HPDE6-E6E7 (cell line): ENCODE measurements around the gene SMIM28.
"Not testable (repeated sequence)": the region's sequence is repeated elsewhere in the genome, so short reads cannot be mapped to it uniquely, and the experiment has no call there.

Experiments used
- DNase-seq: peaks from one replicate; pipeline ENCODE4 v3.0.0; 2011; ENCODE audit warnings: missing footprints; ENCODE audit errors: extremely low spot score

Gene SMIM28

DNA sequence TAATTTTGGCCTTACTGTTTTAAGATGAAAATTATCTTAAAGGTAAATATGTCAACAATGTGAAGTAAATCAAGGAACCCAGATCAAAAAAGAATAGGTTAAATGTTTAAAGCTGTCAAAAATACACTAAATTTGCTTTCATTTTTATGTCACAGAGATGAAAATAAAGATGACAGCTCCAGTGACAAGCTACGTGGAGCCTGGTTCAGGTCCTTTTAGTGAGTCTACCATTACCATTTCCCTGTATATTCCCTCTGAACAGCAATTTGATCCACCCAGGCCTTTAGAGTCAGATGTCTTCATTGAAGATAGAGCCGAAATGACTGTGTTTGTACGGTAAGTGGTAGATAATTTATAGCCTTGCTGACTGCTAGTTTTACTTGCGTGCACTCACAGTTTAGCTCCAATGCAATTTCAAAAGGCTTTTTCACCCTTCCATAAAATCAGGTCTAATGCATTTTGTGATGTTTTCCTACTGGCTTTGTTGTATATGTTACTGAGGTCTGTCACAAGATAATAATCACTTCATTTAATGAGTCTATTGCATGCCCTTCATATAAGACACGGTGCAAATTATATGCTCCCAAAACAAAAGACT lies 28.2 kb downstream of the SMIM28 start:
- no peak for DNase-seq

DNA sequence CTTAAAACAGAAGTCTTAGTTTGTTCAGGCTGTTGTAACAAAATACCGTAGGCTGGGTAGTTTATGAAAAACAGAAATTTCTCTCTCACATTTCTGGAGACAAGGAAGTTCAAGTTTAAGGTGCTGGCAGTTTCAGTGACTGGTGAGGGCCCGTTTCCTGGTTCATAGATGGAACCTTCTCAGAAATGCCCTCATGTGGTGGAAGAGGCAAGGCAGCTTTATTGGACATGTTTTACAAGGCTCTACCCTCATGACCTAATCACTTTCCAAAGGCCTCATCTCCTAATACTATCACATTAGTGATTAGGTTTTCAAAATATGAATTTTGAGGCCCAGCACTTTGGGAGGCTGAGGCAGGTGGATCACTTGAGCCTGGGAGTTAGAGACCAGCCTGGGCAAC lies 28.7 kb downstream of the SMIM28 start:
- no peak for DNase-seq

DNA sequence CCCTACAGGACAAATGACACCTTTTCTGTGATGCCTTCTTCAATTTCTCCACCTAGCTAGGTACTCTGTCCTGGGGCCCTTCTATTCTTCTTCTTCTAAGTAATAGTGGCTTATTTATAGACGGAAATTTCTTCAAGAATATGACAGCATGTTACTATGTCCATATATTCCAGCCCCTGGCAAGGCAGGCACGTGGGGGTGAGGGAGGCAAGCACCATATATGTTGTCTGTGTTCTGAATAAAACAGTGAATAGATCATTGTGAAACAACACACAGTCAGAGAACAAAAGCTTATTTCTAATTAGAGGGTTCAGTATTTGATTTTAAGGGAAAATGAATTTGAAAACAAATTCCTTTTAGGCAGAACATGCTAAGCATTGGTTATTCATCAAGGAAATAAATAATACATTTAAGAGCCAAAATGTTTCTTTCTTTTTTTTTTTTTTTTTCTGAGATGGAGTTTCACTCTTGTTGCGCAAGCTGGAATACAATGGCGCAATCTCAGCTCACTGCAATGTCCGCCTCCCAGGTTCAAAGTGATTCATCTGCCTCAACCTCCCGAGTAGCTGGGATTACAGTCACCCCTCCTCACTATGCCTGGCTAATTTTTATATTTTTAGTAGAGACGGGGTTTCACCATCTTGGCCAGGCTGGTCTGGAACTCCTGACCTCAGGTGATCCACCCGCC lies 32.5 kb downstream of the SMIM28 start:
- no peak for DNase-seq

DNA sequence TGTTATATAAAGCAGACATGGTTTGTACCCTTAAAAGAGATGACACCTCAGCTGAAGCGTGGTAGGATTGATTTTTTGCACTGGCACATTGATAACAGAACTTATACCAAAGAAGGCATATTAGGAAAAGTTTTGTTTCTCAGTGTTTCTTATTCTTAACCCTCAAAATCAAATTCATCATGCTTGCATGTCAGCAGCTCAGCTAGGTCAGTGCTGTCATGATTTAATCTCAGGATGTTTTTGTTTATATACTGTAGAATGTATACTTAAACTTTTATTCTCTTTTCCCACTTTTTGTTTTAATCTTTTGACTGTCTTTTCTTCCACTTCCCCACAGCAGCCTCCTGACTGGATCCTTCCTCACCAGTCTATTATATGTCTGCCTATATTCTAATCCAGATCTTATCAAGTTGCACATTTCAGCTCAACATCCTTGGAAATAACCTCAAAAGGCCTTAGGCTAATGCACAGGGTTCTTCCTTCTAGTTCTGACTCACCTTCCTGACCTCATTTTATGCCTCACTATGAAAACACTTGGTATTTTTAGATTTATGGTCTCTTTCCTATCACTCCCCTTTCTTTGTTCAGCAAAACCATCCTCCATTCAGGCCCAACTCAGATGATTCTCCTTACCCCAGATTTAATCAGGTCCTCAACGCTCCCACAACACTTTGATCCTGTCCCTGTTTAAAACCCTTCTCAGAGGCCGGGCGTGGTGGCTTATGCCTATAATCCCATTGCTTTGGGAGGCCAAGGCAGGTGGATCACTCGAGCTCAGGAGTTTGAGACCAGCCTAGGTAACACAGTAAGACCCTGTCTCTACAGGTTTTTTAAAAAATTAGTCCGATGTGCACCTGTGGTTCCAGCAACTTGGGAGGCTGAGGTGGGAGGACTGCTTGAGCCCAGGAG lies 33.5 kb downstream of the SMIM28 start:
- peak; percentile 67 for DNase-seq

DNA sequence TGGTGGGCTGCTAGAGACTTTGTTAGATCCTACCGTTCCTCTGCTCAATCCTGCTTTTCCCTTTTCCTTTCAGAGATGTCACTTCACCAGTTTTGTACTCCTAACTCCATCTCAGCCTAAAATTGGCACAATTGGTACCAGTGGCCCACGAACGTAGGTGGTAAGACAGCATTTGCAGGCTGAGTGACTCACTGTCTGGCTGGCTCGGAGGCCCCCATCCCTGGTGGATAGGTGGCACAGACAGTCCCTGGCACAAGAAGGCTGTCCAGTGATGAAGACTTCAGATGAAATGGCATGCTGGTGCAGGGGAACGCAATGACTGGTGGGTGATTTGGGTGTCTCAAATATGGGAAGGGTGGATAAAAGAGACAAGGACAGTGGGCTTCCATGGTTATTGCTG lies 37.4 kb downstream of the SMIM28 start:
- no peak for DNase-seq

DNA sequence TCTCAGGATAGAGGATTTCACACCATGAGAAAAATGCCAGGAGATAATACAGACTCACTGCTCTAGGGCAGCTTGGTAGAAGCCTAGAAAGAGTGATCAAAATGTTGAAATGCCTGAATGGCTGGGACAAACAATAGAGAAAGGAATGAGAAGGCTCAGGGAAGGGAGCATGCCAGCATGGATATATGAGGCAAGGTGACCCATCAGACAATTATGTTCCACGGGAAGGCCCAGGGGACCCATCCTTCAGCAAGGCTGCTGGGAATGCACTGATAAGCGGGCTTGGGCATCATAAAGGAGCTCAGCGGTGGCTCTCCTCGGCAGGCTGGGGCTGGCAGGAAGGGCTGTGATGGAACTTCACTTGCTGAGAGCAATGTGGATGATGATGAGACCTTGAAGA lies 38.5 kb downstream of the SMIM28 start:
- DNase-seq, result no peak

DNA sequence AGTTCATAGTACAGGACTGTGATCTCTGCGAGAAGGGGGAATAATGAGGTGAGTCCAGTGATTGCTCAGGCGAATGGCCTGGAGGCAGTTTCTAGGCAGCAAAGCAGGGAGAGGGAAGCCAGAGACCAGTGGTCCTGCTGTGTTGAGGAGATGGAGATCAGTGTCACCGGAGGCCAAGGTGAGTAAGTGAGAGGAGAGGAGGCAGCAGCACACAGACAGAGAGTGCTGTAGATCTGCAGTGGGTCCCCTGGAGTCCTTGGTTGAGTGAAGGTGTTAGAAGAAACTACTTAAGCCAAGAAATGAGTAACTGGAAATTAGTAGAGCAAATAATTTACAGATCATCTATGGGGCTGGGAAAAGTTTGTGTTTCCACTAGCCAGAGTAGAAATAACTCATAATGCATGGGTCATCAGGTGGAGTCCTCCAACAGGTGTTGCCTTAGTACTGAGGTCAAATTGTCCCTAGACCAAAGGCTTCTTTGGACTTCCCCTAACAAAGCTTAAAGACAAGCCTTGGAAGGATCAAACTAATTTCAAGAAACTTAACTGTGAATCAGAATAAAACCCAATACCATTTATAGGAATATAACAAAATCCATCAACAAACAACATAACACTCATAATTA lies 39.9 kb downstream of the SMIM28 start:
- DNase-seq, result no peak

DNA sequence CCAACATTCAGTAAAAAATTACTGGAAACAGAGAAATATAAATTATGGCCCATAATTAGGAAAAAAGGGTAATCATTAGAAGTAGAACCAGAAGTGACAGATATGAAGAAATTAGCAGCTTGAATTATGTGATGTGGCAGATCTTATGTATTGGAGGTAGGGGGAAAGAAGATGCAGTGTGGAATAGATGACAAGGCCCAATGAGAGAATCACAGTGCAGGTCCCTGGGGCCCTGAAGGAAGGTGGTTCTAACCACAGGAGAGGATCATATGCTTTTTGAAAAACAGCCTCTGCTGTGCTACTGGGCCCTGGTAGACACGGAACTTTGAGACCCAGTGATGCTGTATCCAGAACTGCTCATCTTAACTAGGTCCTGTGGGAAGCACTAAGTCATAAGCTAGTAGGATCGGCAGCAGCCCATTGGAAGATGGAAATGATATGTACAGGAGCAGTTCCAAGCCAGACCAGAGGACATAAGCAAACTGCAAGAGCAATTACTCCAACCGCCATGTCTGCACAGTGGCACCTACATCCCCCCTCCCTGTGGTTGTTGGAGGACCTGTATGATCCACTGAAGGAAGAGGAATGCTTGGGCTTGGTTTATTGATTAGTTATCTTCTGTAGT lies 40.5 kb downstream of the SMIM28 start:
- DNase-seq, result no peak

DNA sequence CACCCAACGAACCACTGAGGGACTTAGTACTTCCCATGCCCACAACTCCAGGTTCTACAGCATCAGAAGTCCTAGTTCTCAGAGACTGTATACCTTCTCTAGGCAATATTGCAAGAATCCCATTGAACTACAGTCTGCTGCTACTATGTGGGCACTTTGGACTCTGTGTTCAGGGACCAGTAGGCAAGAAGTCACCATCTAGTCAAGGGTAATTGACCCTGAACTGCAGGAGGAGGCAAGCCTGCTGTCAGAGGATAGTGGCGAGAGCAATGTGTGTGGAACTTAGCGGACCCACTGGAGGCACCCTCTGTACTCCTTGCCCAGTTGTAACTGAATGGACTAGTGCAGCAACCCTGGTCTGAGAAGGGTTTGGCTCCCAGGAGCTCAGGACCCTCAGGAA lies 42.1 kb downstream of the SMIM28 start:
- DNase-seq, result no peak

DNA sequence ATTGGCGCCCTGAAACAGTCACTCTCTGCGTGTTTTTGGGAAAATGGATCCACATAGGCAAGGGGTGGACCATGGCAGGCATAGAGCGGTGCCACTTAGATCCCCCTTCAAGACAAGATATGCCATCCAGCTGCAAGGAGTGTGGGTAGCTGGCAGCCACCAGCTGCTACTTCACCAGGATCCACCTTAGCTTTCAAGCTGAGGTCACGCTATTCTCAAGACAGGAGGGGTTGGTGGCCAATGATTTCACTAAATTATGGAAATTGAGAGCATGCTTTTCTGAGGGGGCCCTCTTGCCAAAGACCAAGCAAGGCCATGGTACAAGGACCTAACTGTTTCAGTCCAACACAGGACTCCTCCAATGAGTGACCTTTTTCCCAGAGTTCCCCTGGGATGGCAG lies 42.7 kb downstream of the SMIM28 start:
- DNase-seq, result no peak

DNA sequence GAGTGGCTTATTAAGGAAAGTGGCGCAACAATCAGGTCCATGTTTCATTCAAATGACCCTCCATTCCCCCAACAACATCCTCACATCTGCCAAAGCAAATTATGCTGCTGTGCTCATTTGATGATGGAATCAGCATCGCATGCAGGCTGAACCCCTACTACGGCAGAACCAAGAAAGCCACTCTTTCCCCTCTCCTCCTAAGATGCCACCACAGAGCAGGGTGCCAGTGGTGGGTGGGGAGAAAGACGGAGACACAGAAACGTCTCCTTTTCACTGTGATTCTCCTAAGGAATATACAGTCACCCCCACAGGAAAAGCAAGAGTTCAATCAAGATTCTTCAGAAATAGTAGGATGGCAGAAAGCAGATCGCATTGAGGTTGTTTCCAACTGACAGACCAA lies 43.4 kb downstream of the SMIM28 start:
- DNase-seq, result no peak

DNA sequence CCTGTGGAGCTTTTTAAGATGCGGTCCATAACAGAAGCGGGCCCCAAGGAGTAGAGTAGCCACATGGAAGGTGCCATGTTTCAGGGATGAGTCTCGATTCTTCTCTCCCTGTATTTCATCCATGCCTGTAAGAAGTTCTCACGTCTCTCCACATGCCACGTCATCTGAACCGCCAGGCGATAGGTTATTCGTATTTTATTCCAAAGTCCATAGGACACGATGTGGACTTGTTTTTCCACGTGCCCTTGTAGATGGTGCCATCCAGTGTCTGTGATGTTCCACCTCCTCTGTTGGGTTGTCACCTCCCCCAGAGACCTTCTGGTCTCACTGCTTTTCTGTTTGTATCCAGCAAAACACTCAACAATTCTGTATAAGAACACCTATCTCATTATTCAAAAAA lies 43.9 kb downstream of the SMIM28 start:
- no peak for DNase-seq

DNA sequence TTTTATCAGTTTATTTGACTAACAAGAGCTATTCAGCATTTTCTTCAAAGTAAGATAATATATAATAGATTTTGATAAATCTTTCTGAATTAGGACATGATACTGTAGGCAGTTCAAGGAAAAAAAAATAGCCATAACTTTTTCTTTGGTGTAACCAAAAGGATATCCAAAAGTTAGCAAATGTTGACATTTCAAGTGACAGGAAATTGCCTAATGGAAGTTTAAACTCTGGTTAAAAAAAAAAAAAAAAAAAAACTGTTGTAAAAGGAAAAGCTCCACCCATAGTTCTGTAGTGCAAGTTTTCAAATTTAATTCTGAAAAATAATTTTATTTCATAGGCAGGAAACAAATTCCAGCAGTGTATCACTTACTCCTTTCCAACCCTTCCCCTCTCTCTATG lies 45.2 kb downstream of the SMIM28 start:
- no peak for DNase-seq

DNA sequence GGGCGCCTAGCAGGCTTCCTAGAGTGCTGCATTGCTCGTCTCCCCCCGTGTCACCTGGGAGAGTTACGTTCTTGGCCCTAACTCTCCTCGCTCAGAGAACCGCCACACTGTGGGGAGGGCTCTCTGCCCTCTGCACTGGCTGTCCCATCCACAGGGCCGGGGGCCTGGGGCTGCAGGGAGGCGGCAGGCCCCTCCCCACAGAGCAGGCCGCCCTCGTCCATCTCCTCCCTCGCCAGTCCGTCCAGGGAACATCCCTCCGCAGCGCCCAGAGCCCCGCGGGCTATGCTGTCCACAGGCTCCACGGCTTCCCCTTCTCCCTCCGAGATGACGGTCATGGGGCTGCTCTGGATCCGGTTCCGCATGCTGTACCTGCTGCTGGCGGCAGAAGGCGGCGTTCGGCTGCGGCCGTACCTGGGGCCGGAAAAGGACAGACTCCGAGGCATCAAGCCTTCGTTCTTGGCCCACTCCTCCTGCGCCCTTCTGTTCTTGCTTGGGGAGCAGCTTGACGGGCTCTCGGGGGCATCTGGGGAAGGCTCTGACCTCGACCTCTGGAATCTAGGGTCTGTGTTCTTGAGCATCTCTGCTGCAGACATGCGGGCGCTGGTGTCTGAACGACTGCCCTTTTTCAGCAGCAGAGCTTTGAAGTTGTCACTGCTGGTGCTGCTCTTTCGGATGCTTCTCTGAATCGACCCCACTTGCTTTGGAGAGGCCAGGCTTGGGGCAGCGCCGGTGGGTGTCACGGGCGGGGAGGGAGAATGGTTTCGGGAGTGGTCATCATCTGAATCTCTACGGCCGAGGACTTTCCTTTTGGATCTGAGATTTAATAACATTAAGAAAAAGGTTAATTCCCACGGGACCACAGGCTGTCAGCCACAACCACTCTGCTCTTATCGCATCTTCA lies 46.5 kb downstream of the SMIM28 start:
- DNase-seq, result no peak

DNA sequence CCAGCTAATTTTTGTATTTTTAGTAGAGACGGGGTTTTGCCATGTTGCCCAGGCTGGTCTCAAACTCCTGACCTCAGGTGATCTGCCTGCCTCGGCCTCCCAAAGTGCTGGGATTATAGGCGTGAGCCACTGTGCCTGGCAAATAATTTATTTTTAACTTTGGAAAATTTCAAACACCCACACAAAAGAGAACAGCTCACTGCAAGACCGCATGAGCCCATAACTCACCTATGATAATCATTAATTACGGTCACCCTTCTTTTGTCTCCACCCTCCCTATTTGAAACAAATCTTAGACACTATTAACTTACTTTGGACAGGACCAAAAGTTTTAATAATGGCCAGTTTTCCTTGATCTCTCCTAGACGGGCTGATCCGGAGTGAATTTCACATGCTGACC lies 47.6 kb downstream of the SMIM28 start:
- not testable (repeated sequence) for DNase-seq

DNA sequence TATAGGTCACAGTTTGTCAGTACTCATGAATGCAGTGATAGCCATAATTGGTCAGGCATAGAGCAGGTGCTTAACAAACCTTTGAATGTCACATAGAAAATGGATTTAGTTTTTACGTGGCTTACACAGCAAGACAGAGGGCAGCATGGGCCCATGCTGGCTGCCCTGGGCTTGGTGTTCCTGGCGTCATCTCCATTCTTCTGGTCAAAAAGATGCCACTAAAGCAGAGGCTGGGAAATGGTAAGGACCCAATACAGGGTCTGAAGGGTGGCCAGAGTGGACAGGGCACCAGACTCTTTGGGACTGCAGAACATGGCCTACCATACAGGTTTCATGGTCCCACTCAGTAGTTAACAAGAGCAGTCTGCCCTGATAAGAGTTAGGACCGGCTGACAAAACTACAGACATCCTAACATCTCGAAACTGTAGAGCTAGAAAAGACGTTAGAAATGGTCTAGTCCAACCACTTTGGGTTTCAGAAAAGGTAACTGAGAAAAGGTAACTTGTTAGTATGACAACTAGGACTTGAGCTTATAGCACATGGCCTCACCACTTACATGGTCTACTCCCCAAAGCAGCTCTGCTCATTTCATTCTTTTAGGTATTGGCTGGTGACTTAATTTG lies 48.9 kb downstream of the SMIM28 start:
- no peak for DNase-seq

DNA sequence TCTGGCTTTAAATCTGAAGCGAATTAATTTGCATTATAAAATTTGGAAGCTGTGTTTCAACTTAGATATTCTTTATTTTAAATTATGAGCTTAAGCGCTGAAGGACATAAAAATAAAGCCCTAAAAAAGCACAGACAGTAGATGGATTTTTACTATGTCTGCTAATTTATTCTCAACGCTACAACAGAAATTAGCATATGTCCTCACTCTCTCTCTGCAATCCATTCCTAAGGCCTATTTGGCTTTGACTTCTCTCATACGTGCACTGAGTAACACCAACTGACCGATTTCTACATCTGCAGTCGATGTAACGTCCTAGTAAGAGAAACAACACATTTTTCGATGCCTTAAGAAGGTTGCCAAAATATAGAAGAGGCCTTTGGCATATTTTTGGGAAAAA lies 50.0 kb downstream of the SMIM28 start:
- DNase-seq, result no peak

DNA sequence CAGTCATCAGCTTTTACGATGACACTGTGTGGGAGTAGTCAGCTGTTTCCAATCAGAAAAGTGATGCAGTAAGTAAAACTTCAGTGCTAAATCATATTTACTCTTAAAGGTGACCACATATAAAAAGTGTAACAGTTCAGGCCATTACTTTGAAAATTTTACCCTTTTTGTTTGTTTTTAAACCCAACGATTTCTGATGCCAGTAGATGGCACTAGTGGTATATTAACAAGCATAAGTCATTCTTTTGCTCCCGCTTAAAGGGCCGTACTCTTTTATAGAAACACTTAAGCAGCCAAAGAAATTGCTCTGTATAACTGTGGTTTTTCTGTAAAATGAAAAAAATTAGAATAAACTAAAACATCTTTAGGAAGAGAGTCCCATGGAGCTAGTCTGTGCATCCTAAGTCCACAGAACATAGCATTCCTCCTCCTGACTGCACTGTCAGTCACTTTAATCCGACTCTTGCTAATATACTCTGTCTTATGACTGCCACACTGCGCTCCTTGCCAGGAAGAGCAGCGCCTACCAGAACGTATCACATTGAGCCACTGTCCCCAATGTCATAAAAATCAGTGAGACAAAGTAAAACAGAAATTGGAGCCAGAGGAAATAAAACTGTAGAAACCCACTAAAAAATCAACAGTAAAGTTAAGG lies 51.4 kb downstream of the SMIM28 start:
- no peak for DNase-seq

DNA sequence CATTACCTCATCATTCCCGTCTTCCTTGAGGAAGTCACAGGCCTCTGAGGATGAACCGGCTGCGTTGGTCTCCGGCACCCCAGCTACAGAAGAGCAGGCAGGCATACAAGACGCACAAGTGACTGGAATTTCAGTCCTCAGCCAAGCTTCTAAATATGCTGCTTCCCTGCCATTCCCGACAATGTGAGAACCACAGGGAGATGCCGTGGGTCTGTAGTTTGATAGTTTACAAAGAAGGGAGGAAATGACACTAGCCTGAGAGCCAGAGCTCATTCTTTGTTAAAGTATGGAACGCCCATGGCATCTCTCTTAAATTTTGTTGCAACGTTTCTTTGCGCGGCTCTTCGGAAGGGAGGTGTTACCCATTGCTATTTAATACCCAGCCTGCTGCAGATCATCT lies 52.1 kb downstream of the SMIM28 start:
- no peak for DNase-seq
